Ishikawa (cell line): Measurements from ENCODE around the gene TFAP2C.

ENCODE experiments used
- CEBPB ChIP-seq: IDR thresholded peaks from 2 replicates; pipeline ENCODE4 v1.6.1; 2012
- EP300 ChIP-seq: IDR thresholded peaks from 2 replicates; pipeline ENCODE4 v1.6.1; 2012; ENCODE audit warnings: borderline replicate concordance
- FOXM1 ChIP-seq: IDR thresholded peaks from 2 replicates; pipeline ENCODE4 v1.6.1; 2012; ENCODE audit warnings: low read depth, borderline replicate concordance
- TAF1 ChIP-seq: IDR thresholded peaks from 2 replicates; pipeline ENCODE4 v1.6.1; 2012; ENCODE audit warnings: low read depth, mild to moderate bottlenecking
- TCF12 ChIP-seq: IDR thresholded peaks from 2 replicates; pipeline ENCODE4 v1.6.1; 2012; ENCODE audit warnings: low read depth
- ZBTB7A ChIP-seq: IDR thresholded peaks from 2 replicates; pipeline ENCODE4 v1.6.1; 2012; ENCODE audit warnings: low read depth
- TF ChIP-seq, protein P1 (sequence below): IDR thresholded peaks from 2 replicates; pipeline ENCODE4 v1.6.1; 2012
- TF ChIP-seq, protein P2 (sequence below): IDR thresholded peaks from 2 replicates; pipeline ENCODE4 v1.6.1; 2012; ENCODE audit warnings: low read depth, mild to moderate bottlenecking

DNA sequence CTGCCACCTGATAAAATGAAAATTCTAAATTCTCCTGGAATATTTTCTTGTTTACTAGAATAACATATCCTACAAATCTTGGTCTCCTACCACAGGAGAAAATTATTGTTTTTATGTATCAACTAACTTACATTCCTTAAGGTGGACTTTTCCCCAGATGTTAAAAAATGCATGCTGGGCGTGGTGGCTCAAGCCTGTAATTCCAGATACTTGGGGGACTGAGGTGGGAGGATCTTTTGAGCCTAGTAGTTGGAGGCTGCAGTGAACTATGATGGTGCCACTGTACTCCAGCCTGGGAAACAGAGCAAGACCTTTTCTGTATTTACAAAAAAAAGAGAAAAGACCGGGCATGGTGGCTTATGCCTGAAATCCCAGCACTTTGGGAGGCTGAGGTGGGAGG lies 27.9 kb upstream of the TFAP2C start:
- TF ChIP-seq, protein P1, sequence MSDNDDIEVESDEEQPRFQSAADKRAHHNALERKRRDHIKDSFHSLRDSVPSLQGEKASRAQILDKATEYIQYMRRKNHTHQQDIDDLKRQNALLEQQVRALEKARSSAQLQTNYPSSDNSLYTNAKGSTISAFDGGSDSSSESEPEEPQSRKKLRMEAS, result no peak
- TF ChIP-seq EP300 (no peak), CEBPB (no peak), ZBTB7A (no peak), TAF1 (no peak), FOXM1 (no peak), TCF12 (no peak)
- TF ChIP-seq, protein P2, sequence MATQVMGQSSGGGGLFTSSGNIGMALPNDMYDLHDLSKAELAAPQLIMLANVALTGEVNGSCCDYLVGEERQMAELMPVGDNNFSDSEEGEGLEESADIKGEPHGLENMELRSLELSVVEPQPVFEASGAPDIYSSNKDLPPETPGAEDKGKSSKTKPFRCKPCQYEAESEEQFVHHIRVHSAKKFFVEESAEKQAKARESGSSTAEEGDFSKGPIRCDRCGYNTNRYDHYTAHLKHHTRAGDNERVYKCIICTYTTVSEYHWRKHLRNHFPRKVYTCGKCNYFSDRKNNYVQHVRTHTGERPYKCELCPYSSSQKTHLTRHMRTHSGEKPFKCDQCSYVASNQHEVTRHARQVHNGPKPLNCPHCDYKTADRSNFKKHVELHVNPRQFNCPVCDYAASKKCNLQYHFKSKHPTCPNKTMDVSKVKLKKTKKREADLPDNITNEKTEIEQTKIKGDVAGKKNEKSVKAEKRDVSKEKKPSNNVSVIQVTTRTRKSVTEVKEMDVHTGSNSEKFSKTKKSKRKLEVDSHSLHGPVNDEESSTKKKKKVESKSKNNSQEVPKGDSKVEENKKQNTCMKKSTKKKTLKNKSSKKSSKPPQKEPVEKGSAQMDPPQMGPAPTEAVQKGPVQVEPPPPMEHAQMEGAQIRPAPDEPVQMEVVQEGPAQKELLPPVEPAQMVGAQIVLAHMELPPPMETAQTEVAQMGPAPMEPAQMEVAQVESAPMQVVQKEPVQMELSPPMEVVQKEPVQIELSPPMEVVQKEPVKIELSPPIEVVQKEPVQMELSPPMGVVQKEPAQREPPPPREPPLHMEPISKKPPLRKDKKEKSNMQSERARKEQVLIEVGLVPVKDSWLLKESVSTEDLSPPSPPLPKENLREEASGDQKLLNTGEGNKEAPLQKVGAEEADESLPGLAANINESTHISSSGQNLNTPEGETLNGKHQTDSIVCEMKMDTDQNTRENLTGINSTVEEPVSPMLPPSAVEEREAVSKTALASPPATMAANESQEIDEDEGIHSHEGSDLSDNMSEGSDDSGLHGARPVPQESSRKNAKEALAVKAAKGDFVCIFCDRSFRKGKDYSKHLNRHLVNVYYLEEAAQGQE, result no peak
